H1 (cell line): ENCODE data around the gene C9. TPM values are rescaled to one million over a fixed set of nuclear protein-coding genes. Genes with fewer than 3 reads are reported as not detected.

Experiments
- ASH2L ChIP-seq: fragments of 200-600, 300-600 bp; sonication (generic); IDR thresholded peaks from one replicate; pipeline ENCODE4 v1.7.1; 2017; ENCODE audit warnings: low read length
- ATF2 ChIP-seq: IDR thresholded peaks from 2 replicates; pipeline ENCODE4 v1.6.1; 2012; ENCODE audit warnings: low read length, inconsistent platforms
- BCL11A ChIP-seq, 2 experiments: IDR thresholded peaks; one replicate each; pipeline ENCODE4 v1.6.1; 2011; ENCODE audit warnings: low read depth in 2 of 2, low read length in 2 of 2, mild to moderate bottlenecking in 2 of 2
- HDAC2 ChIP-seq, 2 experiments: fragments of 300-600 bp in 1 of 2; sonication (generic) in 1 of 2; IDR thresholded peaks; 2 replicates each; pipeline ENCODE4 v1.6.1; 2011 to 2012; ENCODE audit warnings: low read depth in 2 of 2, low read length in 2 of 2, mild to moderate bottlenecking in 2 of 2, moderate library complexity in 2 of 2, borderline replicate concordance in 1 of 2, inconsistent platforms in 1 of 2
- SP1 ChIP-seq: IDR thresholded peaks from 2 replicates; pipeline ENCODE4 v1.6.1; 2011; ENCODE audit warnings: low read depth, low read length
- SP2 ChIP-seq: IDR thresholded peaks from 2 replicates; pipeline ENCODE4 v1.6.1; 2012; ENCODE audit warnings: mild to moderate bottlenecking, low read length, inconsistent platforms
- TAF1 ChIP-seq: IDR thresholded peaks from 2 replicates; pipeline ENCODE4 v1.6.1; 2011; ENCODE audit warnings: mild to moderate bottlenecking, low read depth, low read length
- TBP ChIP-seq: IDR thresholded peaks from 2 replicates; pipeline ENCODE4 v1.6.1; 2011; ENCODE audit warnings: low read depth, low read length, improper control_type of control experiment
- polyA plus RNA-seq, 7 experiments: library from polyadenylated mRNA; depleted of rRNA in 3 of 7; stranded (reverse) in 5 of 7; unstranded in 2 of 7; fragments of >200 nt in 5 of 7; fragments of 200-250 nt in 2 of 7; gene quantifications; 1 replicate in 5 of 7; 2 replicates in 1 of 7; 4 replicates in 1 of 7; pipeline versions ENCODE4 v1.2.1 to v1.2.3, GENCODE V29; 2011 to 2013; ENCODE audit warnings: missing spikeins in 2 of 7, mixed read lengths in 2 of 7
- total RNA-seq: library from RNA; stranded (reverse); fragmentation: NEBNext Ultra II Directional; extraction: Animal tissue kit (Norgen Biotek cat#: 25700); gene quantifications from 2 replicates; pipeline ENCODE4 v1.2.1, GENCODE V29; 2021

Gene C9
- total and polyA plus RNA-seq, 2 of the 8 experiments (the other 6 are each of a cell fraction or from before 2014, with no cell fraction given), result not detected

- TF ChIP-seq ATF2 (no peak), TBP (no peak), BCL11A (IDR thresholded peaks at IDR 0.05; ENCODE audit: low read depth in 2 of 2, low read length in 2 of 2) (no peak), SP1 (no peak), TAF1 (no peak), HDAC2 (IDR thresholded peaks at IDR 0.05; ENCODE audit: borderline replicate concordance in 1 of 2, low read depth in 2 of 2, low read length in 2 of 2) (no peak), ASH2L (no peak), SP2 (no peak)
Observed at GRCh38 chr5:39394946-39395345, 30.7 kb upstream of the C9 start (continued).
